H1 (cell line): ENCODE measurements around the gene KCNK4. TPM values are rescaled to one million over a fixed set of nuclear protein-coding genes. Genes with fewer than 3 reads are reported as not detected.

Source experiments
- CTCF ChIA-PET: fragments of 300-600 bp; sonication (Branson Sonifier 250); formaldehyde crosslinking; loops from one replicate; lab custom pipeline; 2021; ENCODE audit not compliant: partially characterized antibody; lab: Charles Lee
- POLR2A ChIA-PET: fragments of 300-600 bp; sonication (Branson Sonifier 250); formaldehyde crosslinking; loops from one replicate; lab custom pipeline; 2021; ENCODE audit warnings: inconsistent platforms; ENCODE audit not compliant: partially characterized antibody; lab: Charles Lee
- DNase-seq, 2 experiments: peaks; one replicate each; pipeline versions ENCODE4 v3.0.0 to v3.0.0-alpha.2; 2010 to 2022; ENCODE audit warnings: low spot score in 2 of 2, low read depth in 1 of 2, mixed read lengths in 1 of 2
- FAIRE-seq: peaks from 2 replicates; lab custom pipeline; 2011; peaks lifted over from hg19 to GRCh38; lab: Jason Lieb, UNC
- H2AFZ ChIP-seq: 2 replicates; pipeline ENCODE4 v1.8.1; 2012; ENCODE audit warnings: low read length, inconsistent platforms
- H2AK5ac ChIP-seq: 2 replicates; pipeline ENCODE4 v1.6.1; 2013; ENCODE audit warnings: low read depth, low read length
- H2BK120ac ChIP-seq: replicated peaks from 2 replicates; pipeline ENCODE3; 2013; ENCODE audit warnings: low read depth, low read length, inconsistent platforms
- H2BK12ac ChIP-seq: 2 replicates; pipeline ENCODE4 v1.6.1; 2013; ENCODE audit warnings: low read depth, low read length
- H2BK15ac ChIP-seq: 2 replicates; pipeline ENCODE4 v1.6.1; 2013; ENCODE audit warnings: low read length
- H2BK20ac ChIP-seq: 2 replicates; pipeline ENCODE4 v1.6.1; 2013; ENCODE audit warnings: low read length
- H2BK5ac ChIP-seq: 2 replicates; pipeline ENCODE4 v1.6.1; 2013; ENCODE audit warnings: low read depth, low read length
- H3K14ac ChIP-seq: 2 replicates; pipeline ENCODE4 v1.6.1; 2013; ENCODE audit warnings: inconsistent platforms; ENCODE audit not compliant: insufficient read length
- H3K18ac ChIP-seq: 2 replicates; pipeline ENCODE4 v1.6.1; 2013; ENCODE audit warnings: low read length; ENCODE audit errors: extremely low read depth
- H3K23ac ChIP-seq: 2 replicates; pipeline ENCODE4 v1.6.1; 2013; ENCODE audit warnings: inconsistent platforms; ENCODE audit not compliant: insufficient read length
- H3K23me2 ChIP-seq: 2 replicates; pipeline ENCODE4 v1.6.1; 2013; ENCODE audit warnings: low read depth, low read length
- H3K27ac ChIP-seq: 2 replicates; pipeline ENCODE4 v1.6.1; 2011; ENCODE audit warnings: low read depth, low read length, inconsistent platforms
- H3K27me3 ChIP-seq, 4 experiments: replicated peaks in 1 of 4; 1 replicate in 1 of 4; 2 replicates in 3 of 4; pipeline versions ENCODE4 v1.6.1 to v1.8.1; 2011 to 2013; ENCODE audit warnings: low read length in 3 of 4, mild to moderate bottlenecking in 3 of 4, inconsistent platforms in 2 of 4, mixed read lengths in 2 of 4, moderate library complexity in 1 of 4; ENCODE audit not compliant: control insufficient read depth in 3 of 4, insufficient read depth in 3 of 4; ENCODE audit errors: extremely low read depth in 1 of 4
- H3K36me3 ChIP-seq, 4 experiments: 2 replicates each; pipeline versions ENCODE4 v1.6.1 to v1.8.1; 2011 to 2013; ENCODE audit warnings: mild to moderate bottlenecking in 4 of 4, low read length in 3 of 4, moderate library complexity in 2 of 4, control low read depth in 1 of 4, inconsistent platforms in 1 of 4; ENCODE audit not compliant: insufficient read depth in 4 of 4, control insufficient read depth in 2 of 4
- H3K4ac ChIP-seq: replicated peaks from 2 replicates; pipeline ENCODE3; 2013; ENCODE audit warnings: low read length, low read depth, mixed read lengths, inconsistent platforms; ENCODE audit not compliant: insufficient read length
- H3K4me1 ChIP-seq, 4 experiments: replicated peaks in 1 of 4; 1 replicate in 1 of 4; 2 replicates in 3 of 4; pipeline versions ENCODE4 v1.6.1 to v1.8.1; 2011 to 2013; ENCODE audit warnings: low read length in 3 of 4, inconsistent platforms in 2 of 4, mixed read lengths in 1 of 4; ENCODE audit not compliant: insufficient read depth in 4 of 4, control insufficient read depth in 3 of 4
- H3K4me2 ChIP-seq, 2 experiments: 2 replicates each; pipeline versions ENCODE4 v1.6.1 to v1.8.1; 2011 to 2013; ENCODE audit warnings: low read depth in 2 of 2, low read length in 2 of 2, control low read depth in 1 of 2, inconsistent platforms in 1 of 2, mild to moderate bottlenecking in 1 of 2; ENCODE audit not compliant: insufficient read depth in 1 of 2
- H3K4me3 ChIP-seq, 4 experiments: fragments of 200-600, 300-600 bp in 1 of 4; sonication (generic), shearing (Covaris generic), sonication (Bioruptor Twin) in 1 of 4; 2 replicates each; pipeline versions ENCODE4 v1.5.1 to v1.8.1; 2011 to 2016; ENCODE audit warnings: low read length in 4 of 4, low read depth in 3 of 4, control low read depth in 2 of 4, inconsistent platforms in 2 of 4, mild to moderate bottlenecking in 2 of 4, mixed read lengths in 1 of 4, moderate library complexity in 1 of 4; ENCODE audit not compliant: insufficient read depth in 2 of 4; ENCODE audit errors: extremely low read depth in 1 of 4
- H3K56ac ChIP-seq: replicated peaks from 2 replicates; pipeline ENCODE3; 2013; ENCODE audit warnings: low read depth, mild to moderate bottlenecking, mixed read lengths, low read length, inconsistent platforms; ENCODE audit not compliant: insufficient read length
- H3K79me1 ChIP-seq: 2 replicates; pipeline ENCODE4 v1.6.1; 2013; ENCODE audit warnings: low read depth, low read length, control low read depth
- H3K79me2 ChIP-seq, 2 experiments: 2 replicates each; pipeline versions ENCODE4 v1.6.1 to v1.8.1; 2012 to 2013; ENCODE audit warnings: low read length in 2 of 2, mild to moderate bottlenecking in 2 of 2, inconsistent platforms in 1 of 2; ENCODE audit not compliant: insufficient read depth in 2 of 2, control insufficient read depth in 1 of 2
- H3K9ac ChIP-seq, 4 experiments: replicated peaks in 1 of 4; 1 replicate in 1 of 4; 2 replicates in 3 of 4; pipeline versions ENCODE4 v1.6.1 to v1.8.1; 2011 to 2013; ENCODE audit warnings: low read depth in 3 of 4, low read length in 3 of 4, control low read depth in 2 of 4, mild to moderate bottlenecking in 2 of 4, moderate library complexity in 2 of 4, inconsistent platforms in 1 of 4; ENCODE audit errors: extremely low read depth in 1 of 4
- H3K9me3 ChIP-seq, 2 experiments: 2 replicates each; pipeline versions ENCODE4 v1.6.1 to v1.8.1; 2012 to 2013; ENCODE audit warnings: mild to moderate bottlenecking in 2 of 2, moderate library complexity in 2 of 2, control low read depth in 1 of 2, inconsistent platforms in 1 of 2, low read depth in 1 of 2, low read length in 1 of 2, mixed read lengths in 1 of 2; ENCODE audit not compliant: insufficient read depth in 2 of 2
- H4K20me1 ChIP-seq, 2 experiments: replicated peaks in 1 of 2; 2 replicates each; pipeline versions ENCODE3 to v1.8.1; 2011 to 2013; ENCODE audit warnings: inconsistent platforms in 2 of 2, low read length in 2 of 2, mild to moderate bottlenecking in 1 of 2; ENCODE audit not compliant: insufficient read depth in 2 of 2, control insufficient read depth in 1 of 2
- H4K5ac ChIP-seq: 2 replicates; pipeline ENCODE4 v1.6.1; 2013; ENCODE audit warnings: low read length, low read depth, mixed read lengths, inconsistent platforms; ENCODE audit not compliant: insufficient read length
- H4K8ac ChIP-seq: 2 replicates; pipeline ENCODE4 v1.8.0; 2013; ENCODE audit warnings: mild to moderate bottlenecking, moderate library complexity, low read length, inconsistent platforms; ENCODE audit not compliant: insufficient read depth; ENCODE audit errors: extremely low read depth
- H4K91ac ChIP-seq: replicated peaks from 2 replicates; pipeline ENCODE3; 2013; ENCODE audit warnings: low read length, mixed read lengths, inconsistent platforms; ENCODE audit not compliant: insufficient read length
- BCL11A ChIP-seq, 2 experiments: IDR thresholded peaks; one replicate each; pipeline ENCODE4 v1.6.1; 2011; ENCODE audit warnings: low read depth in 2 of 2, low read length in 2 of 2, mild to moderate bottlenecking in 2 of 2
- RAD21 ChIP-seq, 2 experiments: IDR thresholded peaks in 1 of 2; conservative IDR thresholded peaks in 1 of 2; 2 replicates each; pipeline ENCODE4 v1.6.1; 2011; ENCODE audit warnings: low read depth in 2 of 2, low read length in 2 of 2, improper control_type of control experiment in 1 of 2, inconsistent platforms in 1 of 2, mild to moderate bottlenecking in 1 of 2, moderate library complexity in 1 of 2
- SAP30 ChIP-seq: fragments of 300-600 bp; sonication (generic); IDR thresholded peaks from 2 replicates; pipeline ENCODE4 v1.7.1; 2012; ENCODE audit warnings: low read length, moderate library complexity, mild to moderate bottlenecking, inconsistent platforms; ENCODE audit not compliant: insufficient read depth, insufficient replicate concordance
- TAF1 ChIP-seq: IDR thresholded peaks from 2 replicates; pipeline ENCODE4 v1.6.1; 2011; ENCODE audit warnings: mild to moderate bottlenecking, low read depth, low read length
- TCF12 ChIP-seq: IDR thresholded peaks from 2 replicates; pipeline ENCODE4 v1.6.1; 2011; ENCODE audit warnings: low read depth, mild to moderate bottlenecking, low read length
- TEAD4 ChIP-seq: IDR thresholded peaks from 2 replicates; pipeline ENCODE4 v1.6.1; 2012; ENCODE audit warnings: low read depth, low read length, inconsistent platforms, mixed read lengths
- WGBS, 2 experiments: shearing (Covaris generic) in 1 of 2; methylation state at CpG; one replicate each; pipeline versions ENCODE4 v1.1.6 to v1.1.7; 2013 to 2015; ENCODE audit warnings: low lambda C conversion rate in 2 of 2, mixed read lengths in 2 of 2, inconsistent platforms in 1 of 2, low coverage in 1 of 2, missing lambda C conversion rate in 1 of 2; ENCODE audit not compliant: insufficient replicate concordance in 2 of 2, insufficient coverage in 1 of 2, insufficient read length in 1 of 2; ENCODE audit errors: extremely low coverage in 1 of 2, missing lambda C conversion rate in 1 of 2; 5-methylcytosine and 5-hydroxymethylcytosine counted together
- polyA plus RNA-seq, 7 experiments: library from polyadenylated mRNA; depleted of rRNA in 3 of 7; stranded (reverse) in 5 of 7; unstranded in 2 of 7; fragments of >200 nt in 5 of 7; fragments of 200-250 nt in 2 of 7; gene quantifications; 1 replicate in 5 of 7; 2 replicates in 1 of 7; 4 replicates in 1 of 7; pipeline versions ENCODE4 v1.2.1 to v1.2.3, GENCODE V29; 2011 to 2013; ENCODE audit warnings: missing spikeins in 2 of 7, mixed read lengths in 2 of 7
- total RNA-seq: library from RNA; stranded (reverse); fragmentation: NEBNext Ultra II Directional; extraction: Animal tissue kit (Norgen Biotek cat#: 25700); gene quantifications from 2 replicates; pipeline ENCODE4 v1.2.1, GENCODE V29; 2021
- TF ChIP-seq, protein P1 (sequence below): IDR thresholded peaks from 2 replicates; pipeline ENCODE4 v1.6.1; 2012; ENCODE audit warnings: low read length, inconsistent platforms

The KCNK4 gene
- total and polyA plus RNA-seq, 2 of the 8 experiments (the other 6 are each of a cell fraction or from before 2014, with no cell fraction given) = 0.19 TPM; not detected in 1

DNA sequence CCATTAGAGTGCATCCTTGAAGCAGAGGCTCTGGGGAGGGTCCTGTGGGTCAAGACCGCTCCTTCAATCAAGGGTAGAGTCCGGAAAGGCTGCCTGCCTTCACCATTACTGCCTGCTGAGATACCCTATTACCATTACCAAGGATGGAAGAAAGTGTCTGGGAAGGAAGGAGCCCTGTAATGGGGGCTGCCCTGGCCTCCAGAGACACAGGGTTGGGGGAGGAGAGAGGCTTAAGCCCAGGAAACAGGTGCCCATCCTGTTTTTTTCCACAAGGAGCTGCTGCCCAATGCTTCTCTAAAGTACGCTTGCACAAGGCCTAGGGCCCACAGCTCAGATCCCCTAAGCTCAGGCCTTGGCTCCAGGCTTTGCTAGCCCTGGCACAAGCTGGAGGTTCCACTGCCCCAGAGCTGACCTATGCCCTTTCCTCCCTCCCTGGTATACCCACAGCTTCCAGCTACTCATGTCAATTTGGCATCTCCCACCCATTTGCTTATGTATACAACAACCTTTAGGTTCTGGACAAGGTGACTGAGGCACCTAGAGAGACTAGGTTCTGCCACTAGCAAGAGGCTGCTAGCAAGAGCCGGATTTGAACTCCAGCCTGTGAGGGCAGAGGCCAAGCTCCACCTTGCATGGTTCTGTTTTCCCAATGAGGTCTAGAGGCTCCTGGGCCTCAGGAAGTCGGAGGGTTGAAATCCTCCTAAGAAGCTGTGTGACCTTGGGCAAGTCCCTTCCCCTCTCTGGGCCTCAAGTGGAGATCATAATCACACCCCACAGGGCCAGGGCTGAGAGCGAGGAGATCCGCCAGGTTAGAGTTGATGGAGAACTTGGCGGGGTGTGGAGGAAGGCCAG is 41.3 kb upstream of the KCNK4 start:
- Histone ChIP-seq H3K23ac (no peak overlapping the region), H3K27ac (peak overlapping the region; percentile 70; the same call in 1 of the 2 replicates), H2BK5ac (peak overlapping the region; percentile 88; the same call in 1 of the 2 replicates), H3K36me3 (peaks cover 0 to 8% (median 3%) of the 10 kb centered on the region in 4 experiments; a peak in 5 of 8 replicates), H3K56ac (peak overlapping the region; percentile 48), H2BK15ac (peak overlapping the region; percentile 93), H3K4me1 (peaks cover 0 to 47% (median 35%) of the 10 kb centered on the region in 4 experiments; a peak in 6 of 7 replicates), H3K9me3 (no peaks in the 10 kb centered on the region), H3K27me3 (no peaks in the 10 kb centered on the region), H3K79me1 (peaks cover 9% of the 10 kb centered on the region), H3K4me2 (peak overlapping the region; percentile 73 to 99), H3K4me3 (peak overlapping the region in 3 of 4 experiments; percentile 8 to 63 (median 46); a peak in 6 of 8 replicates), H2AK5ac (peak overlapping the region; percentile 92; the same call in 1 of the 2 replicates), H2AFZ (no peak overlapping the region), H3K14ac (peak overlapping the region; percentile 16), H4K20me1 (peaks cover 6 to 15% of the 10 kb centered on the region in 2 experiments), H3K4ac (peak overlapping the region; percentile 25), H3K79me2 (peaks cover 6 to 38% of the 10 kb centered on the region in 2 experiments; a peak in 3 of 4 replicates), H3K23me2 (peaks cover 20% of the 10 kb centered on the region), H4K5ac (peak overlapping the region; percentile 11), H4K8ac (no peak overlapping the region), H4K91ac (peak overlapping the region; percentile 90), H3K9ac (peak overlapping the region in 2 of 4 experiments; percentile 38 to 42; a peak in 2 of 7 replicates), H2BK12ac (peak overlapping the region; percentile 99; the same call in 1 of the 2 replicates), H2BK20ac (peak overlapping the region; percentile 88), H3K18ac (peak overlapping the region; percentile 98), H2BK120ac (peak overlapping the region; percentile 81)
- DNase-seq (peak in 1 of 2 experiments; percentile 65), FAIRE-seq (no peak)
- WGBS, 2 experiments = 52% methylated on average over 8 of the region's 8 CpGs; no CpG with 5 or more reads in 1 of the 2 experiments
- ChIA-PET POLR2A (interaction anchor here (0.6 to 13.1 kb wide), 20 partner anchors 7 to 271 kb away, joined by 3 to 352 read pairs (median 6); partner anchors contain the start of genes BAD, DNAJC4, ESRRA and FKBP2), CTCF (interaction anchor here (0.5 to 10.0 kb wide), 21 partner anchors 12 to 403 kb away, joined by 3 to 102 read pairs (median 5); partner anchors contain the start of genes CATSPERZ, FERMT3, NUDT22 and PRDX5)
- TF ChIP-seq, protein P1, sequence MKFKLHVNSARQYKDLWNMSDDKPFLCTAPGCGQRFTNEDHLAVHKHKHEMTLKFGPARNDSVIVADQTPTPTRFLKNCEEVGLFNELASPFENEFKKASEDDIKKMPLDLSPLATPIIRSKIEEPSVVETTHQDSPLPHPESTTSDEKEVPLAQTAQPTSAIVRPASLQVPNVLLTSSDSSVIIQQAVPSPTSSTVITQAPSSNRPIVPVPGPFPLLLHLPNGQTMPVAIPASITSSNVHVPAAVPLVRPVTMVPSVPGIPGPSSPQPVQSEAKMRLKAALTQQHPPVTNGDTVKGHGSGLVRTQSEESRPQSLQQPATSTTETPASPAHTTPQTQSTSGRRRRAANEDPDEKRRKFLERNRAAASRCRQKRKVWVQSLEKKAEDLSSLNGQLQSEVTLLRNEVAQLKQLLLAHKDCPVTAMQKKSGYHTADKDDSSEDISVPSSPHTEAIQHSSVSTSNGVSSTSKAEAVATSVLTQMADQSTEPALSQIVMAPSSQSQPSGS = no peak
- TF ChIP-seq SAP30 = no peak
- no peak for TF ChIP-seq RAD21 (IDR thresholded peaks at IDR 0.05 in 1 of 2, conservative IDR thresholded peaks at IDR 0.05 in 1 of 2; ENCODE audit: low read depth in 2 of 2, low read length in 2 of 2)
- TF ChIP-seq BCL11A (IDR thresholded peaks at IDR 0.05; ENCODE audit: low read depth in 2 of 2, low read length in 2 of 2) = no peak
- TF ChIP-seq TEAD4 = no peak
- TF ChIP-seq TAF1 = peak; percentile 28; the same call in 1 of the 2 replicates
- TF ChIP-seq TCF12 = peak; percentile 69; the same call in 1 of the 2 replicates
